GM18526 (cell line): ENCODE measurements around the gene SCUBE1.

Experiments used
- POLR2A ChIP-seq: IDR thresholded peaks from 3 replicates; pipeline ENCODE4 v1.6.1; 2011; ENCODE audit not compliant: insufficient read length; ENCODE audit errors: extremely low read depth

Gene SCUBE1

DNA sequence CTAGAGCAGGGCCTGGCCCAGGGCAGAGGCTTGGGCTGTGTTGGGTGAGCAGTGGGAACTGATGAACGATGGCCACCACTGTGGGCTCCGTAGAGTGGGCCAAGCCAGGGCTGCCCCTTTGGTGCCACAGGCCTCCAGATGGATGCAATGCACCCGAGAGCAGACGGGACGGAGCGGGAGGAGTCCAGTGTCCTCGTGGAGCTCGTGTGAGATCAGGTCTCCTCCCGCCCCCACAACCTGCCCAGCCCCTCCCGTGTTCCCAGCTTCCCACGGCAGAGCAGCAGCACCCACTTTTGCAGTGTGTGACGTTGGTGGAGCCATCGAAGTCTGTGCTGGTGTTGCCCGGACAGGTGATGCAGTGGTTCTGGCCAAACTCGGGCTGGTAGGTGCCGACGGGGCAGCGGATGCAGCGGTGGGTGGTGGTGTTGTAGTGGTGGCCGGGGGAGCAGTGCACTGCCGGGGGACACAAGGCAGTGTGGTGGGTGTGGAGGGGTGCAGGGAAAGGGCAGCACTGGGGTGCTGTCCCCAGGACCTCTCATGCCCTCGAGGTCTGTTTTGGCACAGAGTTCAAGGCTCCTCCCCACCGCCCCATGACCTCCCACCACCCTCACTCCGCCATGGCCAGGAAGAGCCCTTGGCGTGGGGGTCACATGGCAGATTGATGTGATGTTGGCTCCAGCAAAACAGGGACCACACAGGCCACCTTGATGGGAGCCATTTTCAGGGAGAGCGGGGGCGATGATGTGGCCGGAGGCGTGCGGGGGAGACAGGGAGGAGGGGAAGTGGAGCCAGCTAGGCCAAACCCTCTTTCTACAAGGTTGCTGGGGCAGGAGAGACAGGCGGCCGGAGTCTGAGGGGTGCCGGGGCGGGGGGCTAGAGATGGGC, 132.3 kb downstream of the SCUBE1 start:
- TF ChIP-seq POLR2A: no peak

- TF ChIP-seq POLR2A: no peak
These were observed 133.2 kb downstream of the SCUBE1 start for GRCh38 chr22:43209971-43210370.

- TF ChIP-seq POLR2A: no peak
These were observed 133.7 kb downstream of the SCUBE1 start for GRCh38 chr22:43209523-43209890.

- TF ChIP-seq POLR2A: no peak
These were observed 134.3 kb downstream of the SCUBE1 start for GRCh38 chr22:43208703-43209522.

GRCh38 chr22:43207849-43208702, 135.1 kb downstream of the SCUBE1 start:
- TF ChIP-seq POLR2A: no peak

GRCh38 chr22:43207386-43207785, 135.8 kb downstream of the SCUBE1 start:
- TF ChIP-seq POLR2A: no peak

GRCh38 chr22:43206509-43207161, 136.5 kb downstream of the SCUBE1 start:
- no peak for TF ChIP-seq POLR2A

- TF ChIP-seq POLR2A: no peak
These were observed 137.2 kb downstream of the SCUBE1 start for GRCh38 chr22:43205748-43206508.

DNA sequence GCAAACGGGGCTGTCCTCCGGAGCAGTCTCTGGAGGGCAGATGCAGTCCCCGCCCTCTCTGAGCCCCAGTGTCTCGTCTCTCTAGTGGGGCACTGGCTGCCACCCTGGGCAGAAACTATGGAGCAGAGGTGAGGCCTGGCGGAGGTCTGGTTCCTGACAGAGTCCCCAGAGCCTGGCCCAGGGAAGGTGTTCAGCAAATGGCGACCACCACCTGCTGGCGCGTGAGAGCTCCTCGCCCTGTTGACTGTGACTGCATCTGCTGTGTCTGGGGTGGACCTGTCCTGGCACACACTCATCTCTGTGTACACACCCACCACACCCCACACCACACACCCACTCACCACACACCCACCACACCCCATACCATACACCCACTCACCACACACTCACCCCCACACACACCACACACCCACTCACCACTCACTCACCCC, 137.9 kb downstream of the SCUBE1 start:
- no peak for TF ChIP-seq POLR2A

DNA sequence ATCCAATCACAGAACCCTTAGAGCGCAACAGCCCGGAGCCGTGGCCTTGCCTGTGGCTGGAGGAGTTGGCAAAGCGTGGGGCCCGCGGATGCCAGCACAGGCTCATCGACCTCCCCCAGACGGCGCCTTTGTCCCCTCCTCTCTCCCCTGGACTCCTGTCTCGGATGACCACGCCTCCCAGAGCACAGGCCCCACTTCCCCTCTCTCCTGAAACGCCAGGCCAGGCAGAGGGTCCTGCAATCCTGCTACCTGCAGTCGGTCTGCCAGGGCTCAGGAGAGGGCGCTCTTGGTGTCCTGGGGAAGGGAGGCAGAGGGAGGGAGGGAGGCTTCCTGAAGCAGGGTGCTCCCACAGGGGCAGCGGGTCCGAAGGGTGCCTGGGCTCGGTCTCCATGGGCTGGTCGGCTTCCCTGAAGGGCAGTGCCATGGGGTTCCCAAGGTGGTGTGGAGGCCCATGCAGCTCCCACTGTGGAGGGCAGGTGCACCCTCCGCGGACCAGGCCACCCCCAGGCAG, 139.6 kb downstream of the SCUBE1 start:
- TF ChIP-seq POLR2A: no peak

- no peak for TF ChIP-seq POLR2A
These were observed 140.3 kb downstream of the SCUBE1 start for GRCh38 chr22:43202756-43203410.

DNA sequence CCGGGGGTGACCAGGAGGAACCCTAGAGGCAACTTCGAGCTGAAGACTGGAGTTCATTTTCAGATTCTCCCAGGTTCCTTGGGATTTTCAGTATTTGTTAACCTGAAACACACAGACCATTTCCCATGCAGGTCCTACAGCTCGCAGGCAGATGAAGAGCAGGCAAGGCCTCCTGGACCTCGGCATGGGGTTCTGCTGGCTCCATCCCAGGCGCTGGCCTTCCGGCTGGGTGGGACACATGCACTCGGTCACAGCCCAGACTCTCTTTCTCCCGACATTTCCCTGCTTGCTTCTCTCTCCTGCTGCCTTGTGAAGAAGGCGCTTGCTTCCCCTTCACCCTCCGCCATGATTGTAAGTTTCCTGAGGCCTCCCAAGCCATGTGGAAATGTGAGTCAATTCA, 140.8 kb downstream of the SCUBE1 start:
- no peak for TF ChIP-seq POLR2A

DNA sequence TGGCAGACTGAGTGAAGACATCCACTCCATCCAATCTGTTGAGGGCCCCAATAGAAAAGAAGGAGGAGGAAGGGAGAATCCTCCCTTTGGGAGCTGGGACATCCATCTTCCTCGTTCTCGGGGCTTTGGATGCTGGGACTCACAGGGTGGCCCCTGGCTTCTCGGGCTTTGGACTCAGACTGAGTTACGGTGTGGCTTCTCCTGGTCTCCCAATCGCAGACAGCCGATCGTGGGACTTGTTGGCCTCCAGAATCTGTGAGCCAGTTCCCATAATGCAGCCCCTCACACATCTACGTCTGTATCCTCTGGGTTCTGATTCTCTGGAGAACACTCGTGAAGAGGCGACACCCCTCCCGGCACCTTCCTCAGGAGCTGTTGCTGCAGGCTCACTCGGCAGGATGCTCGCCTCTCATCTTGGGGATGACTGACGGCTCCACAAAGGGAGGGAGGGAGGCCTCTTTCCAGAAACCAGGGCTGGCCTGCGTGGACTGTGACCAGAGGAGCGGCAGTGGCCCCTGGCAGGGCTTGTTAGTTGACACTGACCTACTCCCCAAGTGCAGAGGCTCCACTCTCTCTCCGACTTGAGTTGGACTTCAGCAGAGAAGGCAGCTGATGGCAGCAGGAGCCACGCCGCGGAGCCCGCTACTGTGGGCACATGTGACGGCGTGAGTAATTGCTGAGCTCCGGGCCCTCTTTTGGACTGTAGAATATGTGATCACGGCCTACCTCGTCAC, 141.5 kb downstream of the SCUBE1 start:
- TF ChIP-seq POLR2A: no peak
